Fibroblast of lung (primary cell): ENCODE measurements around the gene IL36RN.

Experiments
- EZH2 ChIP-seq: IDR thresholded peaks from 2 replicates; pipeline ENCODE4 v1.5.1; 2012; ENCODE audit warnings: low read length, control low read depth, mild to moderate bottlenecking; ENCODE audit errors: missing control alignments
- TF ChIP-seq, protein P1 (sequence below), 2 donors: IDR thresholded peaks in 1 of 2; conservative IDR thresholded peaks in 1 of 2; 1 replicate in 1 of 2; 2 replicates in 1 of 2; pipeline ENCODE4 v1.5.1; 2011 to 2012; ENCODE audit warnings: low read length in 2 of 2, control low read depth in 1 of 2, inconsistent platforms in 1 of 2, low read depth in 1 of 2, mild to moderate bottlenecking in 1 of 2

- TF ChIP-seq EZH2, result no peak
- TF ChIP-seq, protein P1, sequence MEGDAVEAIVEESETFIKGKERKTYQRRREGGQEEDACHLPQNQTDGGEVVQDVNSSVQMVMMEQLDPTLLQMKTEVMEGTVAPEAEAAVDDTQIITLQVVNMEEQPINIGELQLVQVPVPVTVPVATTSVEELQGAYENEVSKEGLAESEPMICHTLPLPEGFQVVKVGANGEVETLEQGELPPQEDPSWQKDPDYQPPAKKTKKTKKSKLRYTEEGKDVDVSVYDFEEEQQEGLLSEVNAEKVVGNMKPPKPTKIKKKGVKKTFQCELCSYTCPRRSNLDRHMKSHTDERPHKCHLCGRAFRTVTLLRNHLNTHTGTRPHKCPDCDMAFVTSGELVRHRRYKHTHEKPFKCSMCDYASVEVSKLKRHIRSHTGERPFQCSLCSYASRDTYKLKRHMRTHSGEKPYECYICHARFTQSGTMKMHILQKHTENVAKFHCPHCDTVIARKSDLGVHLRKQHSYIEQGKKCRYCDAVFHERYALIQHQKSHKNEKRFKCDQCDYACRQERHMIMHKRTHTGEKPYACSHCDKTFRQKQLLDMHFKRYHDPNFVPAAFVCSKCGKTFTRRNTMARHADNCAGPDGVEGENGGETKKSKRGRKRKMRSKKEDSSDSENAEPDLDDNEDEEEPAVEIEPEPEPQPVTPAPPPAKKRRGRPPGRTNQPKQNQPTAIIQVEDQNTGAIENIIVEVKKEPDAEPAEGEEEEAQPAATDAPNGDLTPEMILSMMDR (conservative IDR thresholded peaks at IDR 0.05 in 1 of 2, IDR thresholded peaks at IDR 0.05 in 1 of 2; ENCODE audit: low read depth in 1 of 2, low read length in 2 of 2), result peak in 1 of 2 donors; percentile 49
These were observed 25.4 kb downstream of the IL36RN start for GRCh38 chr2:113084249-113085000.
